GM21825 (cell line): ENCODE measurements around the gene COPS2.
"Not testable (repeated sequence)": the region's sequence is repeated elsewhere in the genome, so short reads cannot be mapped to it uniquely, and the experiment has no call there.

Experiments
- ATAC-seq: cut with Tn5 transposase; IDR thresholded peaks from one replicate; pipeline ENCODE4 v1.9.1; 2021; ENCODE audit warnings: mild to moderate bottlenecking, moderate library complexity; ENCODE audit not compliant: unreplicated experiment

The COPS2 gene

GRCh38 chr15:49110158-49110944 is 45.0 kb downstream of the COPS2 start:
- ATAC-seq = no peak

- ATAC-seq = no peak
Measured at GRCh38 chr15:49103002-49103401, 52.4 kb downstream of the COPS2 start.

- ATAC-seq = no peak
Measured at GRCh38 chr15:49101536-49101935, 53.9 kb downstream of the COPS2 start.

GRCh38 chr15:49096090-49096750 is 59.2 kb downstream of the COPS2 start:
- no peak for ATAC-seq

GRCh38 chr15:49094923-49095322 is 60.5 kb downstream of the COPS2 start:
- ATAC-seq = no peak

- no peak for ATAC-seq
Measured at GRCh38 chr15:49093252-49094105, 61.9 kb downstream of the COPS2 start.

- ATAC-seq = no peak
Measured at GRCh38 chr15:49088996-49089395, 66.4 kb downstream of the COPS2 start.

- no peak for ATAC-seq
Measured at GRCh38 chr15:49085696-49086459, 69.5 kb downstream of the COPS2 start.

GRCh38 chr15:49084285-49084570 is 71.2 kb downstream of the COPS2 start:
- ATAC-seq = no peak

- ATAC-seq = no peak
Measured at GRCh38 chr15:49083401-49084284, 71.8 kb downstream of the COPS2 start.

- no peak for ATAC-seq
Measured at GRCh38 chr15:49082960-49083359, 72.4 kb downstream of the COPS2 start.

- no peak for ATAC-seq
Measured at GRCh38 chr15:49079340-49080039, 75.9 kb downstream of the COPS2 start.

- ATAC-seq = no peak
Measured at GRCh38 chr15:49075881-49076280, 79.5 kb downstream of the COPS2 start.

GRCh38 chr15:49074589-49075287 is 80.7 kb downstream of the COPS2 start:
- not testable (repeated sequence) for ATAC-seq
